IMR-90 (cell line): ENCODE measurements around the gene ACVR2B. TPM values are rescaled to one million over a fixed set of nuclear protein-coding genes. Genes with fewer than 3 reads are reported as not detected.

ENCODE experiments used
- ATAC-seq: fragments of 200-7000 bp; cut with Tn5 transposase; 2 replicates; pipeline ENCODE4 v1.9.1; 2020; ENCODE audit warnings: low read depth, mild to moderate bottlenecking, moderate library complexity
- BruUV-seq: library from RNA; stranded (reverse); fragments of 400-500 nt; replicated peaks from 2 replicates; lab custom pipeline; 2021; lab: Mats Ljungman, UMichigan
- CTCF ChIA-PET: fragments of 300-600 bp; formaldehyde crosslinking; extraction: SDS; loops from one replicate; lab custom pipeline; 2021; ENCODE audit warnings: antibody characterized with exemption; lab: Yijun Ruan, JAX
- POLR2A ChIA-PET: fragments of 300-600 bp; sonication (Branson Sonifier 250); formaldehyde crosslinking; loops from one replicate; lab custom pipeline; 2022; ENCODE audit warnings: antibody characterized with exemption; ENCODE audit not compliant: unreplicated experiment; lab: Charles Lee
- DNase-seq: peaks from one replicate; pipeline ENCODE4 v3.0.0; 2013
- H2AFZ ChIP-seq: replicated peaks from 2 replicates; pipeline ENCODE3; 2013; ENCODE audit warnings: low read length, mild to moderate bottlenecking; ENCODE audit not compliant: poor library complexity
- H2AK5ac ChIP-seq: 2 replicates; pipeline ENCODE4 v1.6.1; 2013; ENCODE audit warnings: low read depth, low read length, inconsistent platforms
- H2AK9ac ChIP-seq: replicated peaks from 2 replicates; pipeline ENCODE3; 2013; ENCODE audit warnings: mild to moderate bottlenecking, low read depth, low read length, moderate library complexity; ENCODE audit not compliant: poor library complexity
- H2BK120ac ChIP-seq: 2 replicates; pipeline ENCODE4 v1.6.1; 2013; ENCODE audit warnings: low read depth, low read length, inconsistent platforms
- H2BK15ac ChIP-seq: 3 replicates; pipeline ENCODE4 v1.6.1; 2013; ENCODE audit warnings: low read depth, low read length, inconsistent platforms
- H2BK20ac ChIP-seq: 2 replicates; pipeline ENCODE4 v1.6.1; 2013; ENCODE audit warnings: low read depth, mild to moderate bottlenecking, inconsistent platforms, low read length, moderate library complexity
- H2BK5ac ChIP-seq: 2 replicates; pipeline ENCODE4 v1.6.1; 2013; ENCODE audit warnings: mild to moderate bottlenecking, low read depth, low read length, inconsistent platforms; ENCODE audit not compliant: poor library complexity, severe bottlenecking
- H3K14ac ChIP-seq: replicated peaks from 2 replicates; pipeline ENCODE4 v1.6.1; 2013; ENCODE audit warnings: low read depth, low read length, inconsistent platforms
- H3K18ac ChIP-seq: 2 replicates; pipeline ENCODE4 v1.6.1; 2013; ENCODE audit warnings: low read depth, low read length, control low read depth
- H3K23ac ChIP-seq: 2 replicates; pipeline ENCODE4 v1.6.1; 2013; ENCODE audit warnings: low read depth, low read length, inconsistent platforms
- H3K27ac ChIP-seq: 2 replicates; pipeline ENCODE4 v1.5.1; 2013; ENCODE audit warnings: mild to moderate bottlenecking, control low read depth, low read length; ENCODE audit not compliant: insufficient read depth
- H3K27me3 ChIP-seq: 2 replicates; pipeline ENCODE4 v1.6.1; 2013; ENCODE audit warnings: low read length; ENCODE audit not compliant: control insufficient read depth, insufficient read depth
- H3K36me3 ChIP-seq: 2 replicates; pipeline ENCODE4 v1.6.1; 2013; ENCODE audit warnings: low read length, mixed read lengths; ENCODE audit not compliant: control insufficient read depth, insufficient read depth
- H3K4ac ChIP-seq: 2 replicates; pipeline ENCODE4 v1.6.1; 2013; ENCODE audit warnings: low read depth, low read length, inconsistent platforms
- H3K4me1 ChIP-seq: 2 replicates; pipeline ENCODE4 v1.6.1; 2013; ENCODE audit warnings: low read length, mixed read lengths; ENCODE audit not compliant: control insufficient read depth, insufficient read depth
- H3K4me2 ChIP-seq: 2 replicates; pipeline ENCODE4 v1.6.1; 2013; ENCODE audit warnings: low read depth, mild to moderate bottlenecking, control low read depth, low read length, moderate library complexity
- H3K4me3 ChIP-seq: 2 replicates; pipeline ENCODE4 v1.5.1; 2013; ENCODE audit warnings: low read depth, mild to moderate bottlenecking, control low read depth, low read length, moderate library complexity; ENCODE audit not compliant: insufficient read depth
- H3K56ac ChIP-seq: 2 replicates; pipeline ENCODE4 v1.6.1; 2013; ENCODE audit warnings: low read length, inconsistent platforms; ENCODE audit not compliant: insufficient read depth; ENCODE audit errors: extremely low read depth
- H3K79me1 ChIP-seq, 2 experiments: 2 replicates each; pipeline ENCODE4 v1.6.1; 2013; ENCODE audit warnings: low read length in 2 of 2, inconsistent platforms in 1 of 2, low read depth in 1 of 2
- H3K9ac ChIP-seq: 2 replicates; pipeline ENCODE4 v1.6.1; 2013; ENCODE audit warnings: low read depth, low read length, control low read depth
- H3K9me1 ChIP-seq: 2 replicates; pipeline ENCODE4 v1.6.1; 2013; ENCODE audit warnings: low read length, inconsistent platforms; ENCODE audit not compliant: insufficient read depth
- H3K9me3 ChIP-seq: 2 replicates; pipeline ENCODE4 v1.6.1; 2013; ENCODE audit warnings: low read length; ENCODE audit not compliant: control insufficient read depth, insufficient read depth
- H4K20me1 ChIP-seq: 2 replicates; pipeline ENCODE4 v1.6.1; 2013; ENCODE audit warnings: low read length, inconsistent platforms; ENCODE audit not compliant: insufficient read depth
- H4K5ac ChIP-seq: 2 replicates; pipeline ENCODE4 v1.6.1; 2013; ENCODE audit warnings: mild to moderate bottlenecking, low read depth, low read length, control low read depth
- H4K8ac ChIP-seq, 2 experiments: 2 replicates each; pipeline ENCODE4 v1.6.1; 2013; ENCODE audit warnings: low read depth in 2 of 2, low read length in 2 of 2, control low read depth in 1 of 2, inconsistent platforms in 1 of 2
- H4K91ac ChIP-seq: 2 replicates; pipeline ENCODE4 v1.6.1; 2013; ENCODE audit warnings: low read depth, low read length, inconsistent platforms; ENCODE audit not compliant: insufficient read depth
- MAZ ChIP-seq: IDR thresholded peaks from 2 replicates; pipeline ENCODE4 v1.6.1; 2012; ENCODE audit warnings: low read depth, mild to moderate bottlenecking, low read length, improper control_type of control experiment, moderate library complexity, borderline replicate concordance
- POLR2A ChIP-seq: IDR thresholded peaks from 2 replicates; pipeline ENCODE4 v1.6.1; 2012; ENCODE audit warnings: mild to moderate bottlenecking, low read depth, low read length
- WGBS, 2 experiments: methylation state at CpG; one replicate each; pipeline versions ENCODE4 v1.1.5 to v1.1.7; 2013; ENCODE audit warnings: missing lambda C conversion rate in 2 of 2; ENCODE audit not compliant: insufficient read length in 1 of 2; ENCODE audit errors: extremely low coverage in 2 of 2; 5-methylcytosine and 5-hydroxymethylcytosine counted together
- dilution Hi-C: fragments of 300-500 bp; cut with HindIII; formaldehyde crosslinking; loops from one replicate; pipeline ENCODE4 v1.14.3; 2018; ENCODE audit warnings: low sequenced_read_pairs; ENCODE audit not compliant: unreplicated experiment
- in situ Hi-C: fragments of 300-500 bp; cut with MboI; formaldehyde crosslinking; loops from 3 replicates; pipeline ENCODE4 v1.14.3; 2019; ENCODE audit warnings: low sequenced_read_pairs, inconsistent platforms, mixed read lengths
- intact Hi-C: fragments of 100-400 bp; cut with micrococcal nuclease; formaldehyde crosslinking; loops from 2 replicates; pipeline ENCODE4 v1.10.0; 2022
- polyA plus RNA-seq, 3 experiments: library from polyadenylated mRNA; depleted of rRNA; stranded (reverse); fragments of >200 nt; gene quantifications; 2 replicates each; pipeline ENCODE4 v1.2.3, GENCODE V29; 2012; ENCODE audit warnings: low replicate concordance in 1 of 3
- total RNA-seq: library from RNA; depleted of rRNA; stranded (reverse); fragments of >200 nt; gene quantifications from 2 replicates; pipeline ENCODE4 v1.2.3, GENCODE V29; 2012

The ACVR2B gene
- total and polyA plus RNA-seq, 2 of the 4 experiments (the other 2 are of a cell fraction), result 0.60 to 1.3 TPM

GRCh38 chr3:38500688-38501417 lies 47.2 kb downstream of the ACVR2B start:
- peaks cover 4% of the 10 kb centered on the region; the same call in 1 of the 2 replicates for H3K4me1 ChIP-seq
- no peak overlapping the region for H2BK15ac ChIP-seq
- H2BK120ac ChIP-seq, result no peak overlapping the region
- H3K36me3 ChIP-seq, result peaks cover 18% of the 10 kb centered on the region
- H3K18ac ChIP-seq, result no peak overlapping the region; the same call in 1 of the 2 replicates
- H2AFZ ChIP-seq, result no peak overlapping the region
- BruUV-seq, result no TSS peak
- dilution Hi-C loops, result no loop called here
- 0 out of 2 replicates have a peak, but pooled peaks cover 5% of the 10 kb centered on the region for H3K9me1 ChIP-seq
- H3K56ac ChIP-seq, result no peak overlapping the region
- H4K91ac ChIP-seq, result no peak overlapping the region
- H4K20me1 ChIP-seq, result no peaks in the 10 kb centered on the region
- H3K79me1 ChIP-seq, result peaks cover 13 to 28% of the 10 kb centered on the region in 2 experiments; a peak in 3 of 4 replicates
- H2BK20ac ChIP-seq, result no peak overlapping the region
- H3K9me3 ChIP-seq, result no peaks in the 10 kb centered on the region
- H3K4me3 ChIP-seq, result no peak overlapping the region
- H3K9ac ChIP-seq, result no peak overlapping the region
- H2AK9ac ChIP-seq, result no peak overlapping the region
- H2AK5ac ChIP-seq, result no peak overlapping the region
- H3K4ac ChIP-seq, result no peak overlapping the region
- H3K23ac ChIP-seq, result no peak overlapping the region; the same call in 1 of the 2 replicates
- peak overlapping the region; percentile 83 for H2BK5ac ChIP-seq
- CTCF ChIA-PET, result interaction anchor here (1.6 kb wide), 2 partner anchors 21 to 150 kb away, joined by 4 to 6 read pairs; no protein-coding TSS in a partner anchor
- H3K14ac ChIP-seq, result no peak overlapping the region
- TF ChIP-seq MAZ (no peak), POLR2A (no peak)
- DNase-seq (no peak), ATAC-seq (peak; percentile 35)
- H3K27me3 ChIP-seq, result no peaks in the 10 kb centered on the region
- no CpG with 5 or more reads among the region's 2 CpGs for WGBS, 2 experiments
- POLR2A ChIA-PET, result interaction anchor here (0.5 kb wide), 1 partner anchor 154 kb away, joined by 3 read pairs; the partner anchor contains the start of gene XYLB
- H4K5ac ChIP-seq, result peak overlapping the region; percentile 25; the same call in 1 of the 2 replicates
- H3K4me2 ChIP-seq, result peak overlapping the region; percentile 33; the same call in 1 of the 2 replicates
- intact Hi-C loops, result no loop called here
- peak overlapping the region; percentile 33; the same call in 1 of the 2 replicates for H3K27ac ChIP-seq
- H4K8ac ChIP-seq, result peak overlapping the region in 1 of 2 experiments; percentile 21; a peak in 1 of 4 replicates
- in situ Hi-C loops, result no loop called here
